HG03558 (cell line): ENCODE data around the gene RUFY1.

ENCODE experiments used
- ATAC-seq: cut with Tn5 transposase; IDR thresholded peaks from one replicate; pipeline ENCODE4 v1.9.1; 2021; ENCODE audit warnings: moderate number of reproducible peaks; ENCODE audit not compliant: unreplicated experiment; ENCODE audit errors: extremely low read depth

Gene RUFY1

GRCh38 chr5:179601871-179602625, 51.7 kb downstream of the RUFY1 start:
- ATAC-seq = no peak

DNA sequence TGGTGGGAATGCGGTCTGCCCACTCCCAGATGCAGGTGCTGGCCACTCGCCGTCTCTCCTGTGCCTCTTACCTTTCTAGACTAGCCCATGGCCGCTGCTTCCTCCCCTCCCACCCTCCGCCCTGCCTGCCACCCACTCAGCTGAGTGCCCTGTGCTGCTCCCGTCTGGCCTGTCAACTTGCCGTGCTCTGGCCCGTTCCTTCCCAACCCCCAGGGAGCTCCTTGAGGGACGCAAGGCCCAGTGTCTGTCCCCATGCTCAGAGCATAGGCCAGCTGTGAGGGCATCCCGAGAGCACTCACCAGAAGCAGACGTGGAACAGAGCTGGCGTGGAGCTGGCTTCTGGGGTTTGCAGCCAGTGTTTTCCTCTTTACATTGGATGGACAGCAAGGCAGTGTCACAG, 53.0 kb downstream of the RUFY1 start:
- no peak for ATAC-seq

DNA sequence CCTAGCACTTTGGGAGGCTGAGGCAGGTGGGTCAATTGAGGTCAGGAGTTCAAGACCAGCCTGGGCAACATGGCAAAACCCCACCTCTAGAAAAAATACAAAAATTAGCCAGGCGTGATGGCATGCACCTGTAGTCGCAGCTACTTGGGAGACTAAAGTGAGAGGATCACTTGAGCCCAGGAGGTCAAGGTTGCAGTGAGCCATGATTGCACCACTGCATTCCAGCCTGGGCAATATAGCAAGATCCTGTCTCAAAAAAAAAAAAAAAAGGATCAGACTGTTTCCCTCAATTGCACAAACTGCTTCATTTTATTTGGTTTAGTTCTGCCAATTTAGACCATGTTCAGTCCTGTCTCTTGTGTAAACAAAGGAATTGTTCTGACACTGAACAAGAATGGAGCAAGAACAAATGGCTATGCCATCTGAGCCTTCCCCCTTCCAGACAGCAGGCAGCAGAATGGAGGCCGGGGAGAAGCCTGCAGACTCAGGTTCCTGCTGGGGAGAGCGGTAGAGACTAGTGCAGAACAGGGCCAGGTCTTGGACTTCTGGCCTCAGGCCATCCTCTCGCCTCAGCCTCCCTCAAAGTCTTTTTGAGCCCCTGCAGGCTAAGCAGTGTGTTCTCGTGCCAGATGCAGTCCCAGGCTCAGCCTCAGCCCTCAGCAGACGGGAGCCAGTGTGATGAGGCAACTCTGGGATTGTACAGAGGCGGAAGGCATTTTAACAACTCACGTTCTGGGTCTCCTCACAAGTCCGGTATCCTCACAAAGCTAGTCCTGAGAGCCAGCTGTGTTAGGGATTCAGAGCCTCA, 54.9 kb downstream of the RUFY1 start:
- ATAC-seq = no peak

DNA sequence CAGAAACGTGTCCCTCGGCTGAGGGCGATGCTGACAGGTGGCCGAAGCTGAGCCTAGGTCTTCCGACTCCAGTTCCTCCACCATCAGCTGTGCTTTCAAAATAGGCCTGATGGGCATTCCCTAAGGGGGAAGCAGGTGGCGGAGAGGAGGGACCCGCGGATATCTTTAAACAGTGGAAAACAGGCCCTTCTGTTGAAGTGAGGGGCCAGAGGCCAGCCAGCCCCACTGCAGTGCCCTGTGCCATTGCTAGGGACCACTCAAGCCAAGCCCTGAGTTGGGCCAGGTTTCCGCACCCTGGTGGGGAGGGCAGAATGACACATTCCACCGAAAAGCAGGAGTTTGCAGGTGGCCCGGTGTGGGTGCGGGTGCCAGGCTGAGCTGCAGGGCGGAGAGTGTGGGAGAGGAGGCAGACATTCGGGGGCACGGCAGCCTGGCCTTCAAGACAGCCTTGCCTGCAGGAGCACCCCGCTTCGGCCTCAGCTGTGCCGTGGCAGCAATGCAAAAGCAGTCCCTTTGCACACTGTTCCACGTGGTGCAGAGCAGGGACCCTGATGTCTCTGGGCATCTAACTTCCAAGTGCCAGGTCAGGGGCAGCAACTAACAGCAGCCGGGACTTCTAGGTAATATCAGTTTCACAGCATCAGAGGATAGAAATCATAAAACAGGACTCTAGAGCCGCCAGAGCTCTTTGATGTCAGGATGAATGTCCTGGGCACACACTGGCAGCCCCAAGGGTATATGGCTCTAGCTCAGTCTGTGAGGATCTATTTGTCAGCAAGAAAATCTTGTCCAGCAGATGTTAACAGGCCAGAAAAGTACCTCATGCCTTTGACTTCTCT, 55.9 kb downstream of the RUFY1 start:
- no peak for ATAC-seq

DNA sequence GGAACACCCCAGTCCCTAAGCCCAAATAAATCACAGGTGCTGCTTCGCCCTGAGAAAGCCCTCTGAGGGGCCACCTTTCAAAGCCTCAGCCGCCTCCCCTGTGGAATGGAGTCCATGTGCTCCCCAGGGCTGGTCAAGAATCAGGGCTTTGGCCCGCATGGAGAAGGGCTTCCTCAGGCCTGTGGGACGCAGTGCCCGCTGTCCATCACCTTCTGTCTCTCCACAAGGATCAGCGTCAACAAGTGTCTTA, 56.5 kb downstream of the RUFY1 start:
- ATAC-seq = no peak

GRCh38 chr5:179607160-179607931, 57.0 kb downstream of the RUFY1 start:
- no peak for ATAC-seq

DNA sequence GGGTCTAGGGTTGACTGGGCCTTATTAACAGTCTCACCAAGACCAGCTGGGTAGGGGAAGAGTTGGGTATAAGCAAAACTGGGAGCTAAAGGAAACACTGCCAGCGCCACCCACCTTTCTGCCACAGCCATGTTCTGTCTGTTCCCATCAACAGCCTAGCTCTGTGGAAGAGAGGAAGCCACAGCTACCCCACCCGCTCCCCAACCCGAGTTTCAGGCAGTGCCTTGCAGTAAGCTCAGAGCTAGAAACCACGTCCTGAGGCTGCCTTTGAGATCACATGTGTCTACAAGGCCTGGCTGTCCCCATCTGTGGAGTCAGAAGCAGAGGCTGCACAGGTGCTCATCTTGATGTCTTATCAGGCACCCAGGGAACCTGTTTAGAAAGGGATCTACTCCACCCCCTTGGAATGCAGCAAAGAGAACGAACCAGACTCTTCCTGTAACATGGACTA, 57.8 kb downstream of the RUFY1 start:
- ATAC-seq = no peak

- ATAC-seq = no peak
These were observed 59.4 kb downstream of the RUFY1 start for GRCh38 chr5:179609834-179610108.

DNA sequence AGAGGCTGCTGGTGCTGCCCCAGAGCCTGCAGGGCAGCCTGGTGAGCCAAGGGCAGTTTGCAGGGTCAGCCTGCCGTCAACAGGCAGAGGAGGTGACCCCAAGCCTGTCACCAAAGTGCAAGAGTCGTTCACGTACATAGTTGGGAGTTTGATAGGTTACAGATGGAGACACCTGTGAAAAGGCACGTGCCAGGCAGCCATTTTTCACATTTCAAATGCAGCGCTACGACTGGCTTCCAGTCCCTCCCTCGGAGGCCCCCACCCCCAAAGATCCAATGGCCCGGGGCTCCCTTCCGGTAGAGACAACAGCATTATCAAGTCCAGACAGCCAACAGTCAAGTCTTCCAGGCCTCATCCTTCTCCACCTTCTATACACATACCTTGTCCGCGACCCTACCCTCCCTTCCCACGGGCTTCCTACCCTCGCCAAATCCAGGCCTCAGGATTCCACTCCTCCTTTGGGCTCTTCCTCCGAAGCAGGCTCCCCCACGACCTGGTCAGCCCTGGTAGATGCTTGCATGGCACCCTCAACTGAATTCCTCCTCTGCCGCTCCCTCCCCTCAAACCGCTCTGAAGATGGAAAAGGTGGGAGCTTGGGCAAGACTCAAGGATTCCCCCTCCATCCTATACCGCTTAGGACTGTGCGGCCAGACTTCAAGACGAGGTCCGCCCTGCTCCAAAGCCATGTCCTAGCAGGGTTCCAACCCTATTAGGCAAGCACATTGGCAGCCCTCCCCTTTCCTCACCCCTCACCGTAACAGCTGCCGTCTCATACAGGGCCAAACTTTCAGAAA, 60.0 kb downstream of the RUFY1 start:
- no peak for ATAC-seq

GRCh38 chr5:179610903-179611265, 60.5 kb downstream of the RUFY1 start:
- ATAC-seq = no peak

- ATAC-seq = no peak
These were observed 62.5 kb downstream of the RUFY1 start for GRCh38 chr5:179612577-179613459.

DNA sequence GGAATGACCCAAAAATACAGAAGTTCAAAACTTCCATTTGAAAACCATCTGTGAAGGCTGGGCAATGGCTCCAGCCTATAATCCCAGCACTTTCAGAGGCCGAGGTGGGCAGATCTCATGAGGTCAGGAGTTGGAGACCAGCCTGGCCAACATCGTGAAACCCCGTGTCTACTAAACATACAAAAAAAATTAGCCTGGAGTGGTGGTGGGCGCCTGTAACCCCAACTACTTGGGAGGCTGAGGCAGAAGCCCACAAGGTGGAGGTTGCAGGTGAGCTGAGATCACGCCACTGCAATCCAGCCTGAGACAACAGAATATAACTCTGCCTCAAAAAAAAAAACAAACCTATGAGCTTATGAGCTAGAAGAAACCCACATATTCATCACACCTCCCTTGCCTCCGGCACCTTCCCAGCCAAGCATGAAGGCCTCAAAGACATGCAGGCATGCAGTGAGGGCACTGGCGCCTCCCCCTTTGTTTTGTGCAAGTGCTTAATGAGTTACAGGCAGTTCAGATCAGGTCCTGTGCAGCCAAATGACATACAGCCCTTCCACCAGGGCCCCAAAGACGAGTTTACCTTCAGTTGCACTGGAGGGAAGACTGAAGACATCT, 63.2 kb downstream of the RUFY1 start:
- no peak for ATAC-seq

DNA sequence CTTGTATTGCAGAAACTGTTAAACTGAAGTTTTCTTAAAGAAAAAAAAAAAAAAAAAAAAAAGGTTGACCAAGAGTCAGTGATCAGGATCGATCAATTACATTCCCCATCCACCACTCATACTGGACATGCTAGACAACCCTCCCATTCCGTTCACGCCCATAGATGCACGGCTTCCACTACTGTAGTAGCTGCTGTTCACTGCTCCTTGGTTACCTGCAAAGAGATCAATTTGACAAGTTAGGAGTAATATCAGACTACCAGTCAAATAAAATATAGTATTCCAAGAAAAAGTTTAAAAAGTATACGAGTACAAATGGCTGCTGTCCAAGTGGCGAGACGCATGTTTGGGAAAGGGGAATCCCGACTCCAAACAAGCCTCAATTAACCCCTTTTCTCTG, 64.4 kb downstream of the RUFY1 start:
- ATAC-seq = no peak

GRCh38 chr5:179615203-179615602, 64.8 kb downstream of the RUFY1 start:
- ATAC-seq = no peak

DNA sequence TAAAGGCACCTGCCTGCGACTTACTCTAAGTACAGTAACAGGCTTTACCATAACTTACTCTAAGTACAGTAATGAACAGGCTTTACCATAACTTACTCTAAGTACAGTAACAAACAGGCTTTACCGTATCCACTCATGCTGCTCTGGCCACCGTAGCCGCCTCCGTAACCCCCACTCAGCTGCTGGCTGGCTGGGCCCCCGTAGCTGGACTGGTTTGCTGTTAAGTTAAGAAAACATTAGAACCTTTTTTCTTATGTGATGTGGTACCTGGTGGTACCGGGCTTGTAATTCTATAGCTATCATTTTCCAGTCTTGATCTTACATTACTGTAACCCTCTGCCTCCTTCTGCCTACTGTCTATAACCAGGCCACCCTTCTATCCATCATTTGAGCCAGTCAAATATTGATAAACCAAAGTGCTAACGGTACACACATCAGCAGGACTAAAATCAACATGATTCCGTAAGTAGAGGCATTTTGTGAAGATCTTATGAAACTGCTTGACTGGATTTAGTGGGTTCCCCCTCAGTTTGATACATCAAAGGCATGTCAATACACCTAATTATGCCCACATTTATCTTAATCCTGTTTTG, 65.7 kb downstream of the RUFY1 start:
- no peak for ATAC-seq

- no peak for ATAC-seq
These were observed 67.6 kb downstream of the RUFY1 start for GRCh38 chr5:179617930-179618329.

- no peak for ATAC-seq
These were observed 68.7 kb downstream of the RUFY1 start for GRCh38 chr5:179618923-179619554.

- no peak for ATAC-seq
These were observed 69.4 kb downstream of the RUFY1 start for GRCh38 chr5:179619776-179620175.
